SK-N-SH (cell line): ENCODE results near the gene AANAT.

ENCODE experiments used
- CTCF ChIP-seq: fragments of 200-600 bp; sonication (generic); IDR thresholded peaks from 2 replicates; pipeline ENCODE4 v1.6.1; 2017; ENCODE audit warnings: antibody characterized with exemption, mild to moderate bottlenecking, moderate library complexity
- ELF1 ChIP-seq: IDR thresholded peaks from 2 replicates; pipeline ENCODE4 v1.4.0; 2012
- EP300 ChIP-seq, 2 experiments: IDR thresholded peaks; 2 replicates each; pipeline versions ENCODE4 v1.4.0 to v1.6.1; 2012; ENCODE audit warnings: borderline replicate concordance in 1 of 2, low read depth in 1 of 2, low read length in 1 of 2
- EZH2phosphoT487 ChIP-seq: fragments of 200-600 bp; sonication (generic); IDR thresholded peaks from 2 replicates; pipeline ENCODE4 v1.6.1; 2017; ENCODE audit warnings: low read depth, mixed run types, mild to moderate bottlenecking, antibody characterized with exemption, moderate library complexity, borderline replicate concordance
- FOXM1 ChIP-seq: IDR thresholded peaks from 2 replicates; pipeline ENCODE4 v1.4.0; 2012; ENCODE audit warnings: low read depth, mild to moderate bottlenecking
- MXI1 ChIP-seq: IDR thresholded peaks from 2 replicates; pipeline ENCODE4 v1.6.1; 2012; ENCODE audit warnings: mild to moderate bottlenecking, low read depth, low read length, improper control_type of control experiment
- NFIC ChIP-seq: IDR thresholded peaks from 2 replicates; pipeline ENCODE4 v1.4.0; 2012; ENCODE audit warnings: borderline replicate concordance
- PBX3 ChIP-seq: IDR thresholded peaks from 2 replicates; pipeline ENCODE4; 2012
- POLR2AphosphoS5 ChIP-seq: IDR thresholded peaks from 2 replicates; pipeline ENCODE4 v1.6.1; 2012; ENCODE audit warnings: low read depth, low read length
- RAD21 ChIP-seq: IDR thresholded peaks from 2 replicates; pipeline ENCODE4 v1.6.1; 2012; ENCODE audit warnings: mild to moderate bottlenecking, low read length
- USF1 ChIP-seq: IDR thresholded peaks from 2 replicates; pipeline ENCODE4 v1.4.0; 2012; ENCODE audit warnings: low read depth, borderline replicate concordance
- ZBTB33 ChIP-seq: IDR thresholded peaks from 2 replicates; pipeline ENCODE4 v1.4.0; 2012; ENCODE audit warnings: low read depth, borderline replicate concordance

- TF ChIP-seq CTCF (no peak), EP300 (IDR thresholded peaks at IDR 0.05; ENCODE audit: borderline replicate concordance in 1 of 2, low read depth in 1 of 2, low read length in 1 of 2) (no peak), RAD21 (no peak), NFIC (no peak), ELF1 (no peak), POLR2AphosphoS5 (no peak), USF1 (no peak), MXI1 (no peak), EZH2phosphoT487 (no peak), FOXM1 (no peak), PBX3 (no peak), ZBTB33 (no peak)
Measured at GRCh38 chr17:76500074-76500746, 32.8 kb downstream of the AANAT start.
